MG63 (cell line): ENCODE measurements around the gene CAV2. TPM values are rescaled to one million over a fixed set of nuclear protein-coding genes. Genes with fewer than 3 reads are reported as not detected.
A peak's percentile ranks its signal among the peaks of the same experiment; 100 is the strongest.

Experiments
- DNase-seq: peaks from one replicate; pipeline ENCODE4 v3.0.0-alpha.2; 2020
- H3K27me3 ChIP-seq: fragments of 250-450 bp; sonication (Bioruptor Pico); 2 replicates; pipeline ENCODE4 v1.5.1; 2020; ENCODE audit warnings: mild to moderate bottlenecking, moderate library complexity
- H3K36me3 ChIP-seq: fragments of 250-450 bp; sonication (Bioruptor Pico); 2 replicates; pipeline ENCODE4 v1.5.1; 2020; ENCODE audit warnings: mild to moderate bottlenecking, moderate library complexity
- H3K4me3 ChIP-seq: fragments of 250-450 bp; sonication (Bioruptor Pico); 2 replicates; pipeline ENCODE4 v1.5.1; 2020; ENCODE audit warnings: mild to moderate bottlenecking, moderate library complexity
- H3K9me3 ChIP-seq: fragments of 250-450 bp; sonication (Bioruptor Pico); 2 replicates; pipeline ENCODE4 v1.5.1; 2020; ENCODE audit warnings: mild to moderate bottlenecking, moderate library complexity
- total RNA-seq: library from RNA; depleted of rRNA; stranded (reverse); fragments of >200 nt; shearing (Covaris generic); gene quantifications from 2 replicates; pipeline ENCODE4 v1.2.3, GENCODE V29; 2014; ENCODE audit warnings: low replicate concordance

CAV2 gene
- total RNA-seq, 1 experiment from 2014 or later = 58.1 TPM

DNA sequence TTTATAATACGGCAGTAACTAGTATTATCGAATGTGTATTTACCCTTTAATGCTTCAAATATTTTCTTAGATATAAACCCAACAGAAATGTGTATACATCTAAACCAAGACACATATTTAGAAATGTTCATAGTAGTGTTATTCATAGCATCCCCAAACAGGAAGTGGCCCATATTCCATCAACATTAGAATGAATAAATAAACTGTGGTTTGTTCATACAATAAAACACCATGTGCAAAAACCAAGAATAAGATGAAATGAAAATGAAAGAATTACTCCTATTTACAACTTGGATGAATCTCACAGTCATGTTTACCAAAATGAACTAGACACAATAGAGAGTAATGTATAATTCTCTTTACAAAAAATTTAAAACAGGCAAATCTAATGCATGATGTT is 9.2 kb upstream of the CAV2 start:
- H3K4me3 ChIP-seq = no peak overlapping the region
- DNase-seq = no peak
- no peaks in the 10 kb centered on the region for H3K36me3 ChIP-seq
- H3K9me3 ChIP-seq = no peaks in the 10 kb centered on the region
- H3K27me3 ChIP-seq = no peaks in the 10 kb centered on the region

GRCh38 chr7:116491887-116492653 is 7.5 kb upstream of the CAV2 start:
- no peaks in the 10 kb centered on the region for H3K36me3 ChIP-seq
- H3K4me3 ChIP-seq = no peak overlapping the region
- no peaks in the 10 kb centered on the region for H3K27me3 ChIP-seq
- H3K9me3 ChIP-seq = no peaks in the 10 kb centered on the region
- no peak for DNase-seq

- Histone ChIP-seq H3K27me3 (no peaks in the 10 kb centered on the region), H3K36me3 (no peaks in the 10 kb centered on the region), H3K4me3 (no peak overlapping the region), H3K9me3 (no peaks in the 10 kb centered on the region)
- DNase-seq = no peak
Measured at GRCh38 chr7:116492654-116493109, 6.9 kb upstream of the CAV2 start.

DNA sequence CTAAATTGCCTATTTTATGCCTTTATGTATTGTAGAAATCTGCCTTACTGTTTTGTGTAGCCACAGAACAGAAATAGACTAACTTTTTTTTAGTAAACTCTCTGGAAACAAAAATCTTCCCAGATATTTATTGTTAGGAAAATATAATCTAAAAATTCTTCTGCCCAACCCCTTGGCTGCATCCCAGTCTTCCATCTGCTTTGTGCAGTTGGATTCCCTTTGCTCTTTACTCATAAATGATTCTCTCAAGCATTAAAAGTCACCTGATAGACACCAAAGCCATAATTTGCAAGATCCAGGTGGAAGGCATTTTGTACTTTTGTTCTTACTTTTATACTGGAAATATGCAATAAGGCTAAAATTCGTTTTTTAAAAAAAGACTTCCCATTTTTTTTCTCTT is 6.1 kb upstream of the CAV2 start:
- no peaks in the 10 kb centered on the region for H3K27me3 ChIP-seq
- H3K9me3 ChIP-seq = no peaks in the 10 kb centered on the region
- no peak for DNase-seq
- H3K36me3 ChIP-seq = no peaks in the 10 kb centered on the region
- H3K4me3 ChIP-seq = no peak overlapping the region

DNA sequence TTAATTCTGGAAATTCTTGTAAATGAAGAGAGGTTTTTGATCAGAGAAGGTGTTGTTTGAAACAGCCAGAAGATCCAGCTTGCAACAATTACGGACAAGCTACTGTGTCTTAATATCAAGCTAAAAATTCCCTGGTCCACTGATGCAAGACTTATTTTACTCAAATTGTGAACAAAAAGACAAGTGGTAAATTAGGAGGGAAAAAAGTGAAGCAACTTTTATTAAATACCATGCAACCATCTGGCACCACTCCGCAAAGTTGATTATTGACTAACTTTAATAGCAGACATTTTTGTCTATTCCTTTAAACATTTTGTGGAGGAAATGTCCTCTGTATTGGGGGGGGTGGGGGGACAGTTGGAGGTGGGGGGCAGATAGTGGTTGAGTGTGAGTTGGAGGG is 5.1 kb upstream of the CAV2 start:
- no peak for DNase-seq
- Histone ChIP-seq H3K27me3 (no peaks in the 10 kb centered on the region), H3K9me3 (no peaks in the 10 kb centered on the region), H3K36me3 (no peaks in the 10 kb centered on the region), H3K4me3 (no peak overlapping the region)

- no peaks in the 10 kb centered on the region for H3K9me3 ChIP-seq
- no peak for DNase-seq
- H3K36me3 ChIP-seq = no peaks in the 10 kb centered on the region
- H3K4me3 ChIP-seq = no peak overlapping the region
- no peaks in the 10 kb centered on the region for H3K27me3 ChIP-seq
Measured at GRCh38 chr7:116495736-116496135, 3.8 kb upstream of the CAV2 start.

GRCh38 chr7:116496653-116497052 is 2.9 kb upstream of the CAV2 start:
- Histone ChIP-seq H3K9me3 (no peaks in the 10 kb centered on the region), H3K4me3 (no peak overlapping the region), H3K36me3 (0 out of 2 replicates have a peak, but pooled peaks cover 2% of the 10 kb centered on the region), H3K27me3 (no peaks in the 10 kb centered on the region)
- DNase-seq = no peak

DNA sequence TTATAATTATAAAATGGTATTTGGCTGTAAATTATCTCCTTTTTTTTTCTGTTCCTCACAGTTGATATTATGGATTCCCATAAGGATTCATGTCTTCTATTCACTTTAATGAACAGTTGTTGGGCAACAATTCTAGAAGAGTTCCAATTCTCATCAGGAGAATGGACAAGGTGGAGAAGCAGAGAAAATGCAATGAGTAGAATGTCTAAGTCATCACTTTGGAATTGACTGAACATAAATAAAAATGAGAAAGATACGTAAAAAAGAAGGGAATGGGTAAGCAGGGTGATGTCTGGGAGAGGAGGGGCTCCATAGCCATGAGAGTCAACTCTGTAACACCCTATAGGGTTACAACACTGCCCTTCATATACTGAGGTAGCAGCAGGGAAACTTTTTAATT is 1.8 kb upstream of the CAV2 start:
- Histone ChIP-seq H3K4me3 (no peak overlapping the region), H3K36me3 (peaks cover 9% of the 10 kb centered on the region), H3K9me3 (no peaks in the 10 kb centered on the region), H3K27me3 (no peaks in the 10 kb centered on the region)
- DNase-seq = no peak

GRCh38 chr7:116500078-116500853 is 728 bp downstream of the CAV2 start:
- DNase-seq = peak; percentile 22
- H3K4me3 ChIP-seq = peak overlapping the region; percentile 70
- H3K9me3 ChIP-seq = no peaks in the 10 kb centered on the region
- H3K36me3 ChIP-seq = peaks cover 23% of the 10 kb centered on the region
- no peaks in the 10 kb centered on the region for H3K27me3 ChIP-seq

DNA sequence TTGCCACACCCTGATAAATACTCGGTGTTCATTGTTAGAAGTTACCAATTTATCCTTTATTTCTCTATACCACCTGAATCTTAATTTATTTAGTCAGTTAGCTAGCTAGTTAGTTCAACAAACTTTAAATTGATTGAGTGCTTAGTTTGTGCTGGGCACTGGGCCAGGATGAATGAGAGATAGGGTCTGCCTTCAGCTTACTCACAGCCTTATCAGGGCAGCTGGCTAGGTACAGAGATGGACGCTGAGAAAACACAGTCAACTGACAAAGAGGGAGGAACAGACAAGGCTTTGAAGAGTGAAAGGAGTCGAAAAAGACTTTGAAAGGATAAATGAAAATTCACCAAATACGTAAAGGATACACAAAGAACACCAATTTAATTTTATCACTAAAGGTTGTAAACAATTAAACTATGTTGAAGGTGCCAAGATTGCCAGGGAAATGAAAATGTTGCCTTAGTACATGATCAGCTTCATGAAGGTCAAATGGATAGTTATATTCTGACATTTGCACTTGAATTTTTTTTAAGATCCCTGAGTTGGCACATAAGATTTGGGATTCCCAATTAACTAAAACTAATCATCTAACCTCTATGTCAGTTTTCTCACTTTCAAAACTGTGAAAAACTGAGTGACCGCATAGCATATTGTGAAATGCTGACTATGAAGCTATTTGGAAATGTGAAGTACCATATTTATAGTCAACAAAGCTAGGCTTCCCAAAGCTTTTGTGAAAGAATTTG is 2.1 kb downstream of the CAV2 start:
- no peak for DNase-seq
- Histone ChIP-seq H3K9me3 (no peaks in the 10 kb centered on the region), H3K4me3 (peak overlapping the region; percentile 70), H3K36me3 (peaks cover 36% of the 10 kb centered on the region), H3K27me3 (no peaks in the 10 kb centered on the region)

DNA sequence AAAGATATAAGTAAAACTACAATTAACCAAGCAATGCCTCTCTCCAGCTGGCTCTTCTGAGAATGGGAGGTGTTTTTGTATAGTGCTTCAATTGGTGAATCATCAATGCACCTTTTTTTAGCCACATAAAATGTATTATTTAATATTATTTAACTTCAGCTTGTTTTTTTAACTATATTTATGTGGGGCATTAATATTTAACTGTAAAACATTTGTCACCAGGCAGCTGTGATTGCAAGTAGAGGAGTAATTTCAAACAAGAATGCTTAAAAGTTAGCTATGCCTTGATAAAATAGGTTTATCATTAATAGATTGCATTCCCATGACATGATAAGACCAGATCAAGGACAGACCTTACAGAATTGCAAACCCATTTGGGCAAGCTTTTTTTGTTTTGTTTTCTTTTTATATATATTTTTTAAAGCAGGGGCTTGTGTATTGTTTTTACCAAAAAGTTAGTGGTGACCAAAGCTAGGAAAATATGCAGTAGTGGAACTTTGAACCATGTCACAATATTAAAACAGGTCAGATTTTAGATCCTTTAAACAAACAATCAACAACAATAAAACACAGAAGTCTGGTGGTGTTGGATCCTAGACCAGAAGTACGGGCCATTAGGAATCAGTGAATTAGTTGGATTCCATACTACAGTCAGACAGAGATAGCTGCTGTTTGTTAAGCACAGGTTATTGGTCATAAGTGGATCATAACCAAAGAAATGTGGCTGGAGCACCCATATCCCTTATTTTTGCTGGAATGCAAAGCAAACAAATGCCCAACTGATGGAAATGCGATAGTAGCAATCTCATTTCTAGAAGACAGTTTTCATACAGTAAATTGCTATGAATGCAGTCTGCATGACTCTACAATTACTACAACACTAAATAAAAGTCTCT is 2.9 kb downstream of the CAV2 start:
- Histone ChIP-seq H3K27me3 (no peaks in the 10 kb centered on the region), H3K4me3 (no peak overlapping the region; the same call in 1 of the 2 replicates), H3K36me3 (peaks cover 44% of the 10 kb centered on the region), H3K9me3 (no peaks in the 10 kb centered on the region)
- DNase-seq = no peak

- no peaks in the 10 kb centered on the region for H3K9me3 ChIP-seq
- no peaks in the 10 kb centered on the region for H3K27me3 ChIP-seq
- H3K36me3 ChIP-seq = peaks cover 53% of the 10 kb centered on the region
- no peak for DNase-seq
- H3K4me3 ChIP-seq = no peak overlapping the region
Measured at GRCh38 chr7:116503835-116504234, 4.3 kb downstream of the CAV2 start.

GRCh38 chr7:116505278-116505677 is 5.7 kb downstream of the CAV2 start:
- DNase-seq = no peak
- Histone ChIP-seq H3K27me3 (no peaks in the 10 kb centered on the region), H3K9me3 (no peaks in the 10 kb centered on the region), H3K4me3 (no peak overlapping the region), H3K36me3 (peaks cover 58% of the 10 kb centered on the region)

GRCh38 chr7:116505823-116506222 is 6.3 kb downstream of the CAV2 start:
- H3K36me3 ChIP-seq = peaks cover 58% of the 10 kb centered on the region
- H3K27me3 ChIP-seq = no peaks in the 10 kb centered on the region
- H3K9me3 ChIP-seq = no peaks in the 10 kb centered on the region
- H3K4me3 ChIP-seq = no peak overlapping the region
- DNase-seq = no peak

GRCh38 chr7:116509982-116510579 is 10.5 kb downstream of the CAV2 start:
- Histone ChIP-seq H3K9me3 (no peaks in the 10 kb centered on the region), H3K4me3 (no peak overlapping the region), H3K27me3 (no peaks in the 10 kb centered on the region), H3K36me3 (peaks cover 37% of the 10 kb centered on the region)
- DNase-seq = no peak

DNA sequence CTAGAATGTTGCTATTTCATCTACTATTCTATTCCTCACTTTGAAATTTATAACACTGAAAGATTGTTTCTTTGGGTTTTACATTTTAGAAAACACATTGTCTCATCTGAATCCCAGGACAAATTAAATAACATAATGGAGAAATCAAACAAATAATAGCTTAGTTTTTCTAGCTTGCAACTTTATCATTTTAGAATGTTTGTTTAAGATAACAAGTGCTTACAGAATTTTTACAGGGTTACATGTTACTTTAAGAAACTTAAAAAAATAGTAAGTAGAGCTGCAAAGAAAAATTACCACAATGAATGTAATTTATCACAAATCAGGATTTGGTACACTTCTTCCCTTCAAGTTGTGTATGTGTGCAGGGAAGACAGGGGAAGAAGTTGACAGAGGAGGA is 11.3 kb downstream of the CAV2 start:
- no peak overlapping the region for H3K4me3 ChIP-seq

More for the DNA sequence above, 11.3 kb downstream of the CAV2 start:
- Histone ChIP-seq H3K9me3 (no peaks in the 10 kb centered on the region), H3K36me3 (peaks cover 30% of the 10 kb centered on the region), H3K27me3 (no peaks in the 10 kb centered on the region)
- no peak for DNase-seq
